Neural crest cell (in vitro differentiated cells): ENCODE results near the gene MAGED1. TPM values are rescaled to one million over a fixed set of nuclear protein-coding genes. Genes with fewer than 3 reads are reported as not detected.
"Not testable (repeated sequence)": the region's sequence is repeated elsewhere in the genome, so short reads cannot be mapped to it uniquely, and the experiment has no call there.

Experiments used
- DNase-seq: peaks from one replicate; pipeline ENCODE4 v3.0.0; 2021; ENCODE audit warnings: low read depth, mixed read lengths, low spot score
- H3K27ac Mint-ChIP-seq: one replicate; pipeline ENCODE4 v1.8.0; 2021; ENCODE audit warnings: mild to moderate bottlenecking, mixed read lengths; ENCODE audit not compliant: unreplicated experiment
- H3K27me3 Mint-ChIP-seq: 2 replicates; pipeline ENCODE4 v1.8.0; 2021; ENCODE audit warnings: low read depth, mild to moderate bottlenecking, mixed read lengths
- H3K36me3 Mint-ChIP-seq: 2 replicates; pipeline ENCODE4 v1.8.0; 2021; ENCODE audit warnings: low read depth, mild to moderate bottlenecking, mixed read lengths
- H3K4me1 Mint-ChIP-seq: 2 replicates; pipeline ENCODE4 v1.8.0; 2021; ENCODE audit warnings: mixed read lengths
- H3K4me3 Mint-ChIP-seq: one replicate; pipeline ENCODE4 v1.8.0; 2021; ENCODE audit warnings: mild to moderate bottlenecking, mixed read lengths
- H3K9me3 Mint-ChIP-seq: 2 replicates; pipeline ENCODE4 v1.8.0; 2021; ENCODE audit warnings: mixed read lengths
- total RNA-seq: library from RNA; stranded (reverse); gene quantifications from 2 replicates; pipeline ENCODE4 v1.2.1, GENCODE V29; 2021
- TF ChIP-seq, protein P1 (sequence below): fragments of 200-600 bp; sonication (generic); conservative IDR thresholded peaks from 2 replicates; pipeline ENCODE4 v1.5.0; 2021; ENCODE audit warnings: antibody characterized with exemption, mild to moderate bottlenecking

The MAGED1 gene
- total RNA-seq, 1 donor from 2014 or later = 246 TPM

DNA sequence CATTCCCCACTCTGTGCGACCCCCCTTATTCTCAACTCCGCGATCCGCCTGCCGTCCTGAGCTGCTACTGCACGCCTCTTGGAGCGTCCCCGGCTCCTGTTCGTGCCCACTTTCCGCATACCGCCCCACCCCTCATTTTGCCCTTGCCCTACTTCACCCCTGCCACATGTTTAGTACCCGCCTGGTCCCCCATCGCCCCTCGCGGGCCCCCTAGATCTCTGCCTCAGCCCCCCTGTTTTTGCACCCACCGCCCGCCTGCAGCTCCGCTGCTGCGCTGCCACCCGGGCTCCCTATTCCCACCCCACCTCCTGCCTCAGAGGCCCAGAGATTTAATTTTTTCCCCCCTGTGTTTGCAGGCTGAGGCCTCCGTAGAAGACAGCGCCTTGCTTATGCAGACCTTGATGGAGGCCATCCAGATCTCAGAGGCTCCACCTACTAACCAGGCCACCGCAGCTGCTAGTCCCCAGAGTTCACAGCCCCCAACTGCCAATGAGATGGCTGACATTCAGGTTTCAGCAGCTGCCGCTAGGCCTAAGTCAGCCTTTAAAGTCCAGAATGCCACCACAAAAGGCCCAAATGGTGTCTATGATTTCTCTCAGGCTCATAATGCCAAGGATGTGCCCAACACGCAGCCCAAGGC lies 1.4 kb downstream of the MAGED1 start:
- Mint-ChIP-seq H3K27ac (peak overlapping the region; percentile 87), H3K36me3 (peaks cover 26% of the 10 kb centered on the region), H3K4me1 (peaks cover 42% of the 10 kb centered on the region), H3K27me3 (peaks cover 3% of the 10 kb centered on the region), H3K4me3 (peak overlapping the region; percentile 94), H3K9me3 (no peaks in the 10 kb centered on the region)
- no peak for DNase-seq
- TF ChIP-seq, protein P1, sequence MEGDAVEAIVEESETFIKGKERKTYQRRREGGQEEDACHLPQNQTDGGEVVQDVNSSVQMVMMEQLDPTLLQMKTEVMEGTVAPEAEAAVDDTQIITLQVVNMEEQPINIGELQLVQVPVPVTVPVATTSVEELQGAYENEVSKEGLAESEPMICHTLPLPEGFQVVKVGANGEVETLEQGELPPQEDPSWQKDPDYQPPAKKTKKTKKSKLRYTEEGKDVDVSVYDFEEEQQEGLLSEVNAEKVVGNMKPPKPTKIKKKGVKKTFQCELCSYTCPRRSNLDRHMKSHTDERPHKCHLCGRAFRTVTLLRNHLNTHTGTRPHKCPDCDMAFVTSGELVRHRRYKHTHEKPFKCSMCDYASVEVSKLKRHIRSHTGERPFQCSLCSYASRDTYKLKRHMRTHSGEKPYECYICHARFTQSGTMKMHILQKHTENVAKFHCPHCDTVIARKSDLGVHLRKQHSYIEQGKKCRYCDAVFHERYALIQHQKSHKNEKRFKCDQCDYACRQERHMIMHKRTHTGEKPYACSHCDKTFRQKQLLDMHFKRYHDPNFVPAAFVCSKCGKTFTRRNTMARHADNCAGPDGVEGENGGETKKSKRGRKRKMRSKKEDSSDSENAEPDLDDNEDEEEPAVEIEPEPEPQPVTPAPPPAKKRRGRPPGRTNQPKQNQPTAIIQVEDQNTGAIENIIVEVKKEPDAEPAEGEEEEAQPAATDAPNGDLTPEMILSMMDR = no peak

DNA sequence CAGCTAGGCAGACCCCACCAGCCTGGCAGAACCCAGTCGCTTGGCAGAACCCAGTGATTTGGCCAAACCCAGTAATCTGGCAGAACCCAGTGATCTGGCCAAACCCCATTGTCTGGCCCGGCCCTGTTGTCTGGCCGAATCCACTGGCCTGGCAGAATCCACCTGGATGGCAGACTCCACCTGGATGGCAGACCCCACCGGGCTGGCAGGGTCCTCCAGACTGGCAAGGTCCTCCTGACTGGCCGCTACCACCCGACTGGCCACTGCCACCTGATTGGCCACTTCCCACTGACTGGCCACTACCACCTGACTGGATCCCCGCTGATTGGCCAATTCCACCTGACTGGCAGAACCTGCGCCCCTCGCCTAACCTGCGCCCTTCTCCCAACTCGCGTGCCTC lies 3.2 kb downstream of the MAGED1 start:
- H3K4me3 Mint-ChIP-seq = peak overlapping the region; percentile 79
- no peak overlapping the region for H3K27ac Mint-ChIP-seq
- no peak for DNase-seq
- H3K9me3 Mint-ChIP-seq = no peaks in the 10 kb centered on the region
- H3K4me1 Mint-ChIP-seq = peaks cover 38% of the 10 kb centered on the region
- TF ChIP-seq, protein P1 = no peak
- H3K27me3 Mint-ChIP-seq = peaks cover 3% of the 10 kb centered on the region
- H3K36me3 Mint-ChIP-seq = peaks cover 35% of the 10 kb centered on the region

DNA sequence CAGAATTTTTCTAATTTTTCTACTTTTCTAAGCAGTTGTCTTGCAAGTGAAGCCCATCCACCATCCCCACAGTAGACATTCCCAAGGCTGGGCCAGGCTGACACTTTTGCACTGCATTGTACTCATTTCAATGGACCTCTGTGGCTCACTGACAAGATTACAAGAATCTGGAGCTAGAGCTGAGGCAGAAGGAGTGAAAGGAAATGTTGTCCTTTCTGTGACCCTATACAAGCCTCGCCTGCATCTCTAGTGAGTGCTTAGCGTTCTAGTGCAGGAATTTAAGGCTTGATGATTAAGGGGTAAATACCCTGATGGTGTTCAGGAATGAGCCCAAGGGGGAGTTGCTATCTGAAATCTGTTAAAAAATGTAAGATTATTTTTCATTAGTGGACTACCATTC lies 6.3 kb downstream of the MAGED1 start:
- TF ChIP-seq, protein P1 = no peak
- peaks cover 50% of the 10 kb centered on the region for H3K36me3 Mint-ChIP-seq
- H3K27ac Mint-ChIP-seq = no peak overlapping the region
- H3K4me1 Mint-ChIP-seq = peaks cover 25% of the 10 kb centered on the region
- no peak overlapping the region for H3K4me3 Mint-ChIP-seq
- no peaks in the 10 kb centered on the region for H3K27me3 Mint-ChIP-seq
- no peak for DNase-seq
- peaks cover 6% of the 10 kb centered on the region for H3K9me3 Mint-ChIP-seq

- H3K4me1 Mint-ChIP-seq = peaks cover 7% of the 10 kb centered on the region
- H3K4me3 Mint-ChIP-seq = no peak overlapping the region
- no peaks in the 10 kb centered on the region for H3K27me3 Mint-ChIP-seq
- peaks cover 41% of the 10 kb centered on the region for H3K36me3 Mint-ChIP-seq
- no peak overlapping the region for H3K27ac Mint-ChIP-seq
- TF ChIP-seq, protein P1 = no peak
- peaks cover 7% of the 10 kb centered on the region for H3K9me3 Mint-ChIP-seq
- no peak for DNase-seq
Measured at GRCh38 chrX:51902510-51903050, 9.2 kb downstream of the MAGED1 start.

DNA sequence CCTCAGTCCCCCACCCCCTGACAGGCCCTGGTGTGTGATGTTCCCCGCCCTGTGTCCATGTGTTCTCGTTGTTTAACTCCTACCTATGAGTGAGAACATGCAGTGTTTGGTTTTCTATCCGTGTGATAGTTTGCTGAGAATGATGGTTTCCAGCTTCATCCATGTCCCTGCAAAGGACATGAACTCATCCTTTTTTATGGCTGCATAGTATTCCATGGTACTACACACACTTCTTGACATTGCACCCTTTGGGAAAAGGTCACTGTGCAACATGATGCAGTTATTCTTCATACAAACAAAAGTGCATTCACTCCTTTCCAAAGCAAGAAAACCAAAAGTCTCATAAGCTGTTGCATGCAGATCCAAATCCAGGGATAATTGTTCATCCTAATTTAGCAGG lies 11.7 kb downstream of the MAGED1 start:
- Mint-ChIP-seq H3K27ac (peak overlapping the region; percentile 35), H3K36me3 (peaks cover 28% of the 10 kb centered on the region)
- not testable (repeated sequence) for H3K9me3 Mint-ChIP-seq, H3K4me3 Mint-ChIP-seq, H3K27me3 Mint-ChIP-seq, H3K4me1 Mint-ChIP-seq, DNase-seq

DNA sequence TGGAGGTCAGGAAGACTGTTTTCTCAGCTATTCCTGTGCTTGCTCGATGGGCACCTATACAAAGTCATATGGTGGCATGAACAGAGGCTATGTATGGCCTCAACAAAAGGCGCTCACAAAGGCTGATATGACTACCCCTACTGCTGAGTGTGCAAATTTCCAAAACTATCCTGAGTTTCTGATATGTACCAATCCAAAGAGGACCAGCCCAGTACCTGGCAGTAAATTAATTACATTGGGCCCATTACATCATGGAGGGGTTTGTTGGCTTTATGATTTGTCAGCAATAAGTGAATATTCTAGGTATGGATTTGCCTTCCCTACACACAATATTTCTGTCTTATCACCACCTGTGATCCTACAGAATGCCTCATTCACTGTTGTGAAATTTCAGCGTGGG lies 12.3 kb downstream of the MAGED1 start:
- no peaks in the 10 kb centered on the region for H3K27me3 Mint-ChIP-seq
- peaks cover 4% of the 10 kb centered on the region for H3K4me1 Mint-ChIP-seq
- peaks cover 9% of the 10 kb centered on the region for H3K9me3 Mint-ChIP-seq
- no peak overlapping the region for H3K4me3 Mint-ChIP-seq
- no peak for DNase-seq
- no peak overlapping the region for H3K27ac Mint-ChIP-seq
- peaks cover 28% of the 10 kb centered on the region for H3K36me3 Mint-ChIP-seq
- TF ChIP-seq, protein P1 = no peak
